ENCODE results near the gene FOXL3. TPM values are rescaled to one million over a fixed set of nuclear protein-coding genes. Genes with fewer than 3 reads are reported as not detected.

Gene FOXL3
- polyA plus RNA-seq, 1 experiment, result not detected

DNA sequence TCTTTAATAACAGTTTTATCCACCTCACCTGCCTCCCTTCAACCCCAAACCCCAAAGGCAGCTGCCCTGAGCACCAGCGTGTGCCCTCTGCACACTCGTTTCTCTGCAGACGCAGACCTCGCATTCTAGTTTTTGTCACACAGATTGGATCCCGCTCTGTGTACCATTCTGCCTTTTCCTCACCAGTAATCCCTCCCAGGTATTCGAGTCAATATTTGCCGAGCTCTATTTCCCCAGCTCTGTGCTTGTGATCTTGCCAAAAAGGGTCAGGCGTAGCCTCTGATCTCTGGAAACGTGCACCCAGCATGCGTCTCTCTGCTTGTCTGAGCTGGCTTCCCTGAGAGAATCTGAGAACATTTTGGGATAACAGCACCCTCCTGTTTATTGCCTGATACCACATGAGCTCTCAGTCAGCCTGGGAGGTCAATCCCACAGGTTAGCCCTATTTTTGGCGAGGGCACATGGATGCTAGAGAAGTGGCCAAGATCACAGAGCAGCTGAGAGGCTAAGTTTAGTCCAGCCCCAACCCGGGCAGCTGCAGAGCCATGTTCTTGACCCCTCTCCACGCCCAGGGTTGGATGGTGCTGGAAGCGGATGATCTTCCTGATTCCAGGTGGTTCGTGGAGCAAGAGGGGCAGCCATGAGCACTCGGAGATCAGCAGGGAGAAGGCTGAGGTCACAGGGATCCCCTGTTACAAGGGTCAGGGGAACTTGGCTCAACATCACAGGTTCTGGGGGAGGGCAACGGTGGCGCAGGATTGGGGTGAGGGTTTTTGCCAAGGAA, 29.1 kb downstream of the FOXL3 start:
- ChIA-PET CTCF (interaction anchor here (1.0 kb wide), 1 partner anchor 14 kb away, joined by 3 read pairs; no protein-coding TSS in a partner anchor), POLR2A (no interaction called here)
- Histone ChIP-seq H3K27ac (ENCODE audit: low read depth, low read length) (no peak overlapping the region), H3K27me3 (ENCODE audit: control insufficient read depth, insufficient read depth, low read length) (peaks cover 24% of the 10 kb centered on the region), H3K4me3 (ENCODE audit: low read depth, low read length) (no peak overlapping the region), H3K9me3 (ENCODE audit: control insufficient read depth, insufficient read depth, low read length) (peaks cover 5% of the 10 kb centered on the region; the same call in 1 of the 2 replicates)
- no peak for DNase-seq (ENCODE audit: low read depth, low spot score)
- TF ChIP-seq, protein P1, sequence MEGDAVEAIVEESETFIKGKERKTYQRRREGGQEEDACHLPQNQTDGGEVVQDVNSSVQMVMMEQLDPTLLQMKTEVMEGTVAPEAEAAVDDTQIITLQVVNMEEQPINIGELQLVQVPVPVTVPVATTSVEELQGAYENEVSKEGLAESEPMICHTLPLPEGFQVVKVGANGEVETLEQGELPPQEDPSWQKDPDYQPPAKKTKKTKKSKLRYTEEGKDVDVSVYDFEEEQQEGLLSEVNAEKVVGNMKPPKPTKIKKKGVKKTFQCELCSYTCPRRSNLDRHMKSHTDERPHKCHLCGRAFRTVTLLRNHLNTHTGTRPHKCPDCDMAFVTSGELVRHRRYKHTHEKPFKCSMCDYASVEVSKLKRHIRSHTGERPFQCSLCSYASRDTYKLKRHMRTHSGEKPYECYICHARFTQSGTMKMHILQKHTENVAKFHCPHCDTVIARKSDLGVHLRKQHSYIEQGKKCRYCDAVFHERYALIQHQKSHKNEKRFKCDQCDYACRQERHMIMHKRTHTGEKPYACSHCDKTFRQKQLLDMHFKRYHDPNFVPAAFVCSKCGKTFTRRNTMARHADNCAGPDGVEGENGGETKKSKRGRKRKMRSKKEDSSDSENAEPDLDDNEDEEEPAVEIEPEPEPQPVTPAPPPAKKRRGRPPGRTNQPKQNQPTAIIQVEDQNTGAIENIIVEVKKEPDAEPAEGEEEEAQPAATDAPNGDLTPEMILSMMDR (IDR thresholded peaks at IDR 0.05; ENCODE audit: low read depth, low read length), result no peak

DNA sequence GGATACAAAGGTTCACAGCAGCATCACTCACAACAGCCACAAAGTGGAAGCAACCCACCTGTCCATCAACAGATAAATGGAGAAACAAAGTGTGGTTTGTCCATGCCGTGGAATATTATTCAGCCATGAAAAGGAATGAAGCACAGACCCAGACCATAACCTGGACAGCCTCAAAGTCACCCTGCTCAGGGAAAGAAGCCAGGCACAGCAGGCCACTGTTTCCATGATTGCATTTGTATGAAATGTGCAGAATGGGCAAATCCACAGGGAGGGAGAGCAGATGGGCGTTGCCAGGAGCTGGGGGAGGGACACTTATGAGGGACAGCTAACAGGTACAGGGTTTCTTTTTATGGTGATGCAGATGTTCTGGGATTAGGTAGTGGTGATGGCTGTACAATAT, 30.3 kb downstream of the FOXL3 start:
- Histone ChIP-seq H3K27ac (ENCODE audit: low read depth, low read length) (no peak overlapping the region), H3K4me3 (ENCODE audit: low read depth, low read length) (no peak overlapping the region), H3K27me3 (ENCODE audit: control insufficient read depth, insufficient read depth, low read length) (peaks cover 22% of the 10 kb centered on the region), H3K9me3 (ENCODE audit: control insufficient read depth, insufficient read depth, low read length) (peaks cover 5% of the 10 kb centered on the region; the same call in 1 of the 2 replicates)
- ChIA-PET CTCF (interaction anchor here (0.6 to 2.0 kb wide), 4 partner anchors 11 to 456 kb away, joined by 3 to 12 read pairs (median 8); no protein-coding TSS in a partner anchor), POLR2A (no interaction called here)
- DNase-seq (ENCODE audit: low read depth, low spot score), result no peak
- TF ChIP-seq, protein P1 (IDR thresholded peaks at IDR 0.05; ENCODE audit: low read depth, low read length), result no peak

DNA sequence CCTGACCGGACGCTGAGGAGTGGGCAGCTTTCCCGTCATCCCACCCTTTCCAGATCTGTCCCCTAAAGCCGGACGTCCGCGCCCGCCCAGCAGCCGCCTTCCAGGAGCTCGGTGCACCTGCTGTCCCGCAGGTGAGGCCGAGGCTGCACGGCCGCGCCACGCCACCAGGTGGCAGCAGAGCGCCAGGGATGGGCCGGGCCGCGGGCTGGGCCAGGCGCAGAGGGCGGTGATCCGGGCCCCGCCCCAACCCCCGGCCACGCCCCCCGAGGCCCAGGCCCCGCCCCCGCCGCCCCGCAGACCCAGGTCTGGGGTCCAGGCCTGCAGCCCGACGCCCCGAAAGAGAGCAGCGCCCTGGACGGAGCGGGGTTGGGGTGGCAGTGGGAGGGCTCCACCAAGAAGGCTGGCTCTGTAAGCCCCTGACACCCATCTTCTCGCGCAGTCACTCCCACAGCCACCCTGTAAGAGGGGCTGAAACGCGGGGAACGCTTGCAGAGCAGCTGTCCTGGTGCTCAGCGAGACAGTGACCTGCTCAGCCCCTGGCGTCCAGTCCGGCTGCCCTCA, 32.2 kb downstream of the FOXL3 start:
- Histone ChIP-seq H3K27ac (ENCODE audit: low read depth, low read length) (no peak overlapping the region), H3K9me3 (ENCODE audit: control insufficient read depth, insufficient read depth, low read length) (peaks cover 11% of the 10 kb centered on the region), H3K27me3 (ENCODE audit: control insufficient read depth, insufficient read depth, low read length) (peaks cover 20% of the 10 kb centered on the region), H3K4me3 (ENCODE audit: low read depth, low read length) (no peak overlapping the region)
- ChIA-PET POLR2A (no interaction called here), CTCF (interaction anchor here (0.8 to 2.0 kb wide), 7 partner anchors 11 to 454 kb away, joined by 3 to 12 read pairs (median 4); no protein-coding TSS in a partner anchor)
- TF ChIP-seq, protein P1 (IDR thresholded peaks at IDR 0.05; ENCODE audit: low read depth, low read length), result peak; percentile 71
- DNase-seq (ENCODE audit: low read depth, low spot score), result no peak

DNA sequence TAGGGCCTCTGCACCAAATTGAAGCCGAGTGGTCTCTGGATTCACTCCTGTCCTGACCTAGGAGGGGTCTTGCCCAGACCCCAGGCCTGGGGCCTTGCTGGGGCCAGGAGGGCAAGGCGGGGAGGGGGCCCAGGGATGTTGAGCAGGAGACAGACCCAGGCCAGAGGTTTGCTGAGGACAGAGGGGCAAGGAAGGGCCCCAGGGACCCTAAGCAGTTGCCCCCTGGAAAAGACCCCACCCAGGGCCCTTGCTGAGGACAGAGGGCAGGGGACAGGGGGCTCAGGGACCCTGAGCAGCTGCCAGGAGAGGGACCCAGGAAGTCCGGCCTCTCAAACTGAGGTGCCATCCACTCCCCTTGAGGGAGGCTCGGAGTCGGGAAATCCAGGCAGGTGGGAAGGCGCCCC, 32.7 kb downstream of the FOXL3 start:
- TF ChIP-seq, protein P1 (IDR thresholded peaks at IDR 0.05; ENCODE audit: low read depth, low read length), result no peak
- Histone ChIP-seq H3K9me3 (ENCODE audit: control insufficient read depth, insufficient read depth, low read length) (peaks cover 11% of the 10 kb centered on the region), H3K27ac (ENCODE audit: low read depth, low read length) (no peak overlapping the region), H3K27me3 (ENCODE audit: control insufficient read depth, insufficient read depth, low read length) (peaks cover 21% of the 10 kb centered on the region), H3K4me3 (ENCODE audit: low read depth, low read length) (no peak overlapping the region)
- POLR2A ChIA-PET, result no interaction called here
- no peak for DNase-seq (ENCODE audit: low read depth, low spot score)
- CTCF ChIA-PET, result interaction anchor here (0.6 to 2.0 kb wide), 3 partner anchors 11 to 451 kb away, joined by 3 to 12 read pairs (median 4); no protein-coding TSS in a partner anchor

DNA sequence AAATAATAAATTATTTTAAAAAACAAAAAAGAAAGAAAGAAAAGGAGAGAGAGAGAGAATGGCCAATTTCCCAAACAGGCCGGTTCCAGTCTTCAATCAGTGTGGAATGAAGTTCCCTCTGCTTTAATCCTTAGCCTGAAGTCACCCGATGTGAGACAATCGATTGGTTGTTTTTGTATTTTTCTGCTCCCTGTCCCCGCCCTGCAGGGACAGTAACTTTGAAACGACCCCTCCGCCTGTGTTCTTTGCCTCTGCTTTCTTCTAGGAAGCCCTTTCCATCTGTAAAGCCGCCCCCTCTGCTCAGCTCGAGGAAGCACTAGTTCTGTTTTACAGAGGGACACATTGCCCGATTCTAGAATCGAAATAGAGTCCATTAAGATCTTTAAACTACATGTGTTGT, 33.4 kb downstream of the FOXL3 start:
- DNase-seq (ENCODE audit: low read depth, low spot score), result no peak

More for the DNA sequence above, 33.4 kb downstream of the FOXL3 start:
- CTCF ChIA-PET, result interaction anchor here (0.6 to 1.5 kb wide), 2 partner anchors 10 to 14 kb away, joined by 3 to 4 read pairs; no protein-coding TSS in a partner anchor
- Histone ChIP-seq H3K9me3 (ENCODE audit: control insufficient read depth, insufficient read depth, low read length) (peaks cover 6% of the 10 kb centered on the region), H3K27me3 (ENCODE audit: control insufficient read depth, insufficient read depth, low read length) (peaks cover 22% of the 10 kb centered on the region), H3K27ac (ENCODE audit: low read depth, low read length) (no peak overlapping the region), H3K4me3 (ENCODE audit: low read depth, low read length) (no peak overlapping the region)
- TF ChIP-seq, protein P1 (IDR thresholded peaks at IDR 0.05; ENCODE audit: low read depth, low read length), result no peak
- POLR2A ChIA-PET, result no interaction called here

All from AG04450 (cell line).